B cell (primary cell): ENCODE results near the gene ATAD3B. TPM values are rescaled to one million over a fixed set of nuclear protein-coding genes. Genes with fewer than 3 reads are reported as not detected.
A peak's percentile ranks its signal among the peaks of the same experiment; 100 is the strongest.
"Not testable (repeated sequence)": the region's sequence is repeated elsewhere in the genome, so short reads cannot be mapped to it uniquely, and the experiment has no call there.

Experiments used
- ATAC-seq: fragments of 200-7000 bp; cut with Tn5 transposase; one replicate; pipeline ENCODE4 v1.10.0; 2021; ENCODE audit warnings: low read depth, mild to moderate bottlenecking, moderate number of reproducible peaks, moderate library complexity
- CTCF ChIA-PET: fragments of 350-600 bp; sonication (Branson Sonifier 250); formaldehyde crosslinking; loops from one replicate; lab custom pipeline; 2021; ENCODE audit warnings: antibody characterized with exemption, inconsistent platforms; lab: Charles Lee
- POLR2A ChIA-PET: fragments of 350-600 bp; sonication (Branson Sonifier 250); formaldehyde crosslinking; loops from one replicate; lab custom pipeline; 2021; ENCODE audit warnings: antibody characterized with exemption; lab: Charles Lee
- DNase-seq: peaks from one replicate; pipeline ENCODE4 v3.0.0; 2013
- H2AFZ ChIP-seq: 2 replicates; pipeline ENCODE4 v1.6.1; 2012; ENCODE audit warnings: mild to moderate bottlenecking, low read depth, low read length; ENCODE audit not compliant: insufficient read depth, poor library complexity, severe bottlenecking
- H3K27ac ChIP-seq, 2 donors: 1 replicate in 1 of 2; 2 replicates in 1 of 2; pipeline ENCODE4 v1.5.1; 2012 to 2013; ENCODE audit warnings: low read length in 2 of 2, mild to moderate bottlenecking in 2 of 2, moderate library complexity in 1 of 2
- H3K27me3 ChIP-seq, 4 experiments: fragments of 200-600 bp in 1 of 4; sonication (generic) in 1 of 4; replicated peaks in 1 of 4; 1 replicate in 2 of 4; 2 replicates in 2 of 4; pipeline versions ENCODE4 v1.6.1 to v1.7.0; 2013 to 2016; ENCODE audit warnings: low read length in 3 of 4, mild to moderate bottlenecking in 2 of 4, mixed read lengths in 1 of 4, moderate library complexity in 1 of 4; ENCODE audit not compliant: insufficient read depth in 4 of 4, control insufficient read depth in 3 of 4; ENCODE audit errors: control extremely low read depth in 1 of 4
- H3K36me3 ChIP-seq, 2 experiments: replicated peaks in 1 of 2; 1 replicate in 1 of 2; 2 replicates in 1 of 2; pipeline versions ENCODE4 v1.6.1 to v1.7.1; 2013; ENCODE audit warnings: low read length in 1 of 2; ENCODE audit not compliant: insufficient read depth in 2 of 2, control insufficient read depth in 1 of 2; ENCODE audit errors: control extremely low read depth in 1 of 2, extremely low read depth in 1 of 2
- H3K4me1 ChIP-seq, 2 donors: fragments of 200-600 bp in 1 of 2; sonication (generic) in 1 of 2; 1 replicate in 1 of 2; 2 replicates in 1 of 2; pipeline versions ENCODE4 v1.5.1 to v1.6.1; 2013 to 2017; ENCODE audit warnings: low read length in 2 of 2; ENCODE audit not compliant: control insufficient read depth in 2 of 2, insufficient read depth in 2 of 2
- H3K4me2 ChIP-seq: replicated peaks from 2 replicates; pipeline ENCODE3; 2012; ENCODE audit warnings: mild to moderate bottlenecking, low read depth, low read length; ENCODE audit not compliant: poor library complexity, severe bottlenecking
- H3K4me3 ChIP-seq, 5 experiments: fragments of 200-600 bp in 1 of 5; sonication (generic) in 1 of 5; 1 replicate in 3 of 5; 2 replicates in 2 of 5; pipeline versions ENCODE4 v1.5.1 to v1.7.0; 2011 to 2016; ENCODE audit warnings: low read length in 4 of 5, mild to moderate bottlenecking in 4 of 5, low read depth in 2 of 5, control low read depth in 1 of 5, moderate library complexity in 1 of 5; ENCODE audit not compliant: insufficient read depth in 1 of 5; ENCODE audit errors: control extremely low read depth in 1 of 5, extremely low read depth in 1 of 5
- H3K79me2 ChIP-seq: fragments of 200-600 bp; sonication (generic); one replicate; pipeline ENCODE4 v1.6.0; 2016; ENCODE audit warnings: low read length; ENCODE audit not compliant: control insufficient read depth, insufficient read depth
- H3K9ac ChIP-seq: fragments of 200-600 bp; sonication (generic); 2 replicates; pipeline ENCODE4 v1.6.1; 2017; ENCODE audit warnings: mild to moderate bottlenecking, low read length, moderate library complexity
- H3K9me3 ChIP-seq, 3 donors: one replicate each; pipeline versions ENCODE4 v1.6.1 to v1.7.1; 2013; ENCODE audit warnings: low read length in 2 of 3; ENCODE audit not compliant: control insufficient read depth in 2 of 3, insufficient read depth in 1 of 3; ENCODE audit errors: control extremely low read depth in 1 of 3
- H4K20me1 ChIP-seq: 2 replicates; pipeline ENCODE4 v1.6.0; 2012; ENCODE audit warnings: mild to moderate bottlenecking, low read length; ENCODE audit not compliant: insufficient read depth, control insufficient read depth, poor library complexity, severe bottlenecking
- H3K27ac Mint-ChIP-seq: one replicate; pipeline ENCODE4 v1.8.0; 2021; ENCODE audit warnings: mixed read lengths
- H3K27me3 Mint-ChIP-seq: one replicate; pipeline ENCODE4 v1.8.0; 2021; ENCODE audit warnings: mixed read lengths
- H3K4me1 Mint-ChIP-seq: one replicate; pipeline ENCODE4 v1.8.0; 2021; ENCODE audit warnings: mixed read lengths
- H3K4me3 Mint-ChIP-seq: one replicate; pipeline ENCODE4 v1.8.0; 2021; ENCODE audit warnings: mixed read lengths
- H3K9me3 Mint-ChIP-seq: one replicate; pipeline ENCODE4 v1.8.0; 2022; ENCODE audit warnings: mixed read lengths; ENCODE audit not compliant: insufficient read depth
- WGBS: methylation state at CpG from one replicate; pipeline ENCODE4 v1.1.5; 2013; ENCODE audit warnings: missing lambda C conversion rate; ENCODE audit not compliant: insufficient coverage; 5-methylcytosine and 5-hydroxymethylcytosine counted together
- intact Hi-C: fragments of 100-400 bp; cut with micrococcal nuclease; formaldehyde crosslinking; loops from one replicate; pipeline ENCODE4 v1.10.0; 2022
- polyA plus RNA-seq: library from polyadenylated mRNA; depleted of rRNA; stranded (reverse); fragments of >200 nt; gene quantifications from 2 replicates; pipeline ENCODE4 v1.2.3, GENCODE V29; 2012
- total RNA-seq, 2 donors: library from RNA; stranded (reverse); fragments of 120-200 nt in 1 of 2; gene quantifications; 1 replicate in 1 of 2; 2 replicates in 1 of 2; pipeline versions ENCODE4 v1.2.3 to v1.2.4, GENCODE V29; 2013 to 2022
- TF ChIP-seq, protein P1 (sequence below): fragments of 200-600 bp; IDR thresholded peaks from one replicate; pipeline ENCODE4 v1.8.0; 2022; ENCODE audit warnings: antibody characterized with exemption, mild to moderate bottlenecking

Gene ATAD3B
- total and polyA plus RNA-seq, 2 donors (not counting 1 experiment from before 2014, with no cell fraction given): 50.9 to 51.5 TPM

DNA sequence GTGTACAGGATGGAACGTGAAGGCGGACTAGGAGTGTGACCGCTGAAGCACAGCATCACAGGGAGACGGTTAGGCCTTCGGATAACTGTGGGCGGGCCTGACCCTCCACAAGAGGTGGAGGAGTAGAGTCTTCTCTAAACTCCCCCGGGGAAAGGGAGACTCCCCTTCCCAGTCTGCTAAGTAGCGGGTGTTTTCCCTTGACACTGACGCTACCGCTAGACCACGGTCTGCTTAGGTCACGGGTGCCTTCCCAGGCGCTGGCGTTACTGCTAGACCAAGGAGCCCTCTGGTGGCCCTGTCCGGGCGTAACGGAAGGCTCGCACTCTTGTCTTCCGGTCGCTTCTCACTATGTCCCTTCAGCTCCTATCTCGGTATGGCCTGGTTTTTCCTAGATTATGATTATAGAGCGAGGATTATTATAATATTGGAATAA, 33.8 kb downstream of the ATAD3B start:
- not testable (repeated sequence) for H3K4me1 ChIP-seq, H3K27me3 ChIP-seq, H3K9me3 Mint-ChIP-seq, H3K9me3 ChIP-seq, H4K20me1 ChIP-seq, H3K36me3 ChIP-seq, H3K79me2 ChIP-seq, H3K27me3 Mint-ChIP-seq
- Mint-ChIP-seq H3K4me1 (peaks cover 10% of the 10 kb centered on the region), H3K27ac (peak overlapping the region; percentile 93), H3K4me3 (peak overlapping the region; percentile 93)
- H3K4me2 ChIP-seq: peak overlapping the region; percentile 60
- ATAC-seq (peak; percentile 82), DNase-seq (peak; percentile 63)
- peak overlapping the region; percentile 58 to 82 for H3K27ac ChIP-seq
- POLR2A ChIA-PET: interaction anchor here (0.7 to 1.2 kb wide), 2 partner anchors 97 to 130 kb away, joined by 3 to 7 read pairs; partner anchors contain the start of gene AURKAIP1
- no CpG with 5 or more reads among the region's 22 CpGs for WGBS
- TF ChIP-seq, protein P1, sequence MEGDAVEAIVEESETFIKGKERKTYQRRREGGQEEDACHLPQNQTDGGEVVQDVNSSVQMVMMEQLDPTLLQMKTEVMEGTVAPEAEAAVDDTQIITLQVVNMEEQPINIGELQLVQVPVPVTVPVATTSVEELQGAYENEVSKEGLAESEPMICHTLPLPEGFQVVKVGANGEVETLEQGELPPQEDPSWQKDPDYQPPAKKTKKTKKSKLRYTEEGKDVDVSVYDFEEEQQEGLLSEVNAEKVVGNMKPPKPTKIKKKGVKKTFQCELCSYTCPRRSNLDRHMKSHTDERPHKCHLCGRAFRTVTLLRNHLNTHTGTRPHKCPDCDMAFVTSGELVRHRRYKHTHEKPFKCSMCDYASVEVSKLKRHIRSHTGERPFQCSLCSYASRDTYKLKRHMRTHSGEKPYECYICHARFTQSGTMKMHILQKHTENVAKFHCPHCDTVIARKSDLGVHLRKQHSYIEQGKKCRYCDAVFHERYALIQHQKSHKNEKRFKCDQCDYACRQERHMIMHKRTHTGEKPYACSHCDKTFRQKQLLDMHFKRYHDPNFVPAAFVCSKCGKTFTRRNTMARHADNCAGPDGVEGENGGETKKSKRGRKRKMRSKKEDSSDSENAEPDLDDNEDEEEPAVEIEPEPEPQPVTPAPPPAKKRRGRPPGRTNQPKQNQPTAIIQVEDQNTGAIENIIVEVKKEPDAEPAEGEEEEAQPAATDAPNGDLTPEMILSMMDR: peak; percentile 17
- intact Hi-C loops: loop anchor here (2.0 kb wide), 2 partner anchors 35 to 99 kb away; partner anchors contain the start of genes ATAD3B and MRPL20
- H2AFZ ChIP-seq: peak overlapping the region; percentile 49
- CTCF ChIA-PET: interaction anchor here (0.8 to 1.2 kb wide), 6 partner anchors 64 to 214 kb away, joined by 3 to 4 read pairs (median 3); partner anchors contain the start of genes AURKAIP1 and CCNL2
- H3K4me3 ChIP-seq: peak overlapping the region in 4 of 5 experiments; percentile 19 to 44 (median 26)
- H3K9ac ChIP-seq: peak overlapping the region; percentile 32

DNA sequence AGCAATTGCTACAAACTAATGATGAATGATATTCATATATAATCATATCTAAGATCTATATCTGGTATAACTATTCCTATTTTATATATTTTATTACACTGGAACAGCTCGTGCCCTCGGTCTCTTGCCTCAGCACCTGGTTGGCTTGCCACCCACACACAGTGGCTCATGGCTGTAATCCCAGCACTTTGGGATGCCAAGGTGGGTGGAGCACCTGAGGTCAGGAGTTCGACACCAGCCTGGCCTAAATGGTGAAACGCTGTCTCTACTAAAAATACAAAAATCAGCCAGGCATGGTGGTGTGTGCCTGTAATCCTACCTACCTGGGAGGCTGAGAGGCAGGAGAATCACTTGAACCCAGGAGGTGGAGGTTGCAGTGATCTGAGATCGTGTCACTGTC, 34.2 kb downstream of the ATAD3B start:
- Mint-ChIP-seq H3K4me1 (peaks cover 12% of the 10 kb centered on the region), H3K4me3 (peak overlapping the region; percentile 93), H3K27ac (peak overlapping the region; percentile 93)
- POLR2A ChIA-PET, H3K9me3 Mint-ChIP-seq, H4K20me1 ChIP-seq, DNase-seq, H3K4me1 ChIP-seq, H3K9ac ChIP-seq, H3K36me3 ChIP-seq, H3K4me3 ChIP-seq, H3K4me2 ChIP-seq, H3K27me3 ChIP-seq, H2AFZ ChIP-seq, ATAC-seq, H3K9me3 ChIP-seq, H3K79me2 ChIP-seq, H3K27me3 Mint-ChIP-seq: not testable (repeated sequence)
- 82% methylated on average over 3 of the region's 5 CpGs for WGBS
- intact Hi-C loops: loop anchor here (2.0 kb wide), 2 partner anchors 35 to 99 kb away; partner anchors contain the start of genes ATAD3B and MRPL20
- CTCF ChIA-PET: interaction anchor here (0.8 to 1.2 kb wide), 4 partner anchors 107 to 214 kb away, joined by 3 to 4 read pairs (median 4); partner anchors contain the start of genes AURKAIP1 and CCNL2
- peak overlapping the region in 1 of 2 donors; percentile 66 for H3K27ac ChIP-seq
